ENCODE results near the gene GRAMD4.
A peak's percentile ranks its signal among the peaks of the same experiment; 100 is the strongest.

DNA sequence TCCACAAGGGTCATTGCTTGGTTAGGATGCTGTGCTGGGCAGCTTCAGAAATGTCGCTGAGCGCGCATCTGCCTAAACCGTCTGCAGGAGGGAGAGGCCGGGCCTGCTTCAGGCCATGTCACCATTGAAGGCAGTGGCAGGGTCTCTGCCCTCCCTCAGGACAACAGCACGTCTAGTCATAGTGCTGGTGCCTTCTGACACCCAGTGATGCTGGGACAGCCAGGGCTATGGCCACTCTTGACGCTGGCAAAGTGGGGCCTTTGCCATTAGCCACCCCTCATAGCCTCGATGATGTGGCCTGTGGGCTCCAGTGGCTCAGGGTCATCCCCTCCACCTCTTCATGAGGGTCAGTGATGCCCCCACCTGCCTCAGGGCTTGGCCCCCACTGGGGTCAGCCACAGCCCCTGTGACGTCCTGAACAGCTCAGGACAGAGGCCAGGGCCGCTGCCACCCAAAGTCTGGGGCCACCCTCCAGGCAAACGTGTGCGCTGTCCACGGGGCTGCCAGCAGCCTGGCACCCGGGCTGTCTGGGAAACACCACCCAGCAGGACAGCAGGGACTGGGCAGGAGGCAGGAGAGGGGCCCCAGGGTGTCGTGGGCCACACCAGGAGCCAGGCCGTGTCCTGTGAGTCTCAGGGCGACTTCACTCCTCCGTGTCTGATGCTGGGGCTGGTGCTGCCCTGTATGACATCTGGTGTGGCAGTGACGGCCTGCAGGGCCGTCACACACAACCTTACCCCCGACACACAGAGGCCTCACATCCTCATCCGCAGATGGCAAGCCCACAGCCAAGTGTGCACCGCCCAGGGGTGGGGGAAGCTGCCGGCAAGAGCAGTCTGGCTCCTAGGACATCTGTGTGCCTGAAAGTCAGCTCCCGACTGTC lies 75.4 kb downstream of the GRAMD4 start:
- TF ChIP-seq POLR2A (IDR thresholded peaks at IDR 0.05; ENCODE audit: low read depth, low read length), result peak; percentile 35; the same call in 1 of the 2 replicates
- TF ChIP-seq POLR2AphosphoS5 (IDR thresholded peaks at IDR 0.05; ENCODE audit: low read length), result no peak
- no peak for TF ChIP-seq SPI1 (IDR thresholded peaks at IDR 0.05; ENCODE audit: borderline replicate concordance, insufficient read depth, low read depth, low read length)
- TF ChIP-seq EP300 (IDR thresholded peaks at IDR 0.05; ENCODE audit: borderline replicate concordance in 1 of 2, control insufficient read depth in 1 of 2, low read depth in 2 of 2, low read length in 2 of 2), result no peak
- TF ChIP-seq ZSCAN29 (IDR thresholded peaks at IDR 0.05), result no peak
- TF ChIP-seq FOXM1 (IDR thresholded peaks at IDR 0.05; ENCODE audit: low read depth, low read length), result no peak
- TF ChIP-seq CTCF (IDR thresholded peaks at IDR 0.05 in 2 of 3, conservative IDR thresholded peaks at IDR 0.05 in 1 of 3; ENCODE audit: control insufficient read depth in 2 of 3, extremely low read depth in 1 of 3, insufficient read depth in 1 of 3, low read depth in 3 of 3, low read length in 3 of 3), result no peak
- TF ChIP-seq BCL3 (IDR thresholded peaks at IDR 0.05; ENCODE audit: borderline replicate concordance, insufficient read depth, low read depth, low read length, poor library complexity, severe bottlenecking), result no peak
- no peak for TF ChIP-seq CBX3 (IDR thresholded peaks at IDR 0.05; ENCODE audit: borderline replicate concordance, low read depth)
- no peak for TF ChIP-seq MXI1 (IDR thresholded peaks at IDR 0.05; ENCODE audit: low read depth, low read length)
- TF ChIP-seq CEBPZ (IDR thresholded peaks at IDR 0.05; ENCODE audit: low read depth, low read length), result no peak
- TF ChIP-seq ZNF24 (IDR thresholded peaks at IDR 0.05), result no peak
